NCI-H187 (cell line): ENCODE measurements around the gene APBB3.
A peak's percentile ranks its signal among the peaks of the same experiment; 100 is the strongest.
"Not testable (repeated sequence)": the region's sequence is repeated elsewhere in the genome, so short reads cannot be mapped to it uniquely, and the experiment has no call there.

ENCODE experiments used
- DNase-seq, 2 experiments: peaks; one replicate each; lab custom pipeline; 2025; lab: John Stamatoyannopoulos, UW

The APBB3 gene, protein sequence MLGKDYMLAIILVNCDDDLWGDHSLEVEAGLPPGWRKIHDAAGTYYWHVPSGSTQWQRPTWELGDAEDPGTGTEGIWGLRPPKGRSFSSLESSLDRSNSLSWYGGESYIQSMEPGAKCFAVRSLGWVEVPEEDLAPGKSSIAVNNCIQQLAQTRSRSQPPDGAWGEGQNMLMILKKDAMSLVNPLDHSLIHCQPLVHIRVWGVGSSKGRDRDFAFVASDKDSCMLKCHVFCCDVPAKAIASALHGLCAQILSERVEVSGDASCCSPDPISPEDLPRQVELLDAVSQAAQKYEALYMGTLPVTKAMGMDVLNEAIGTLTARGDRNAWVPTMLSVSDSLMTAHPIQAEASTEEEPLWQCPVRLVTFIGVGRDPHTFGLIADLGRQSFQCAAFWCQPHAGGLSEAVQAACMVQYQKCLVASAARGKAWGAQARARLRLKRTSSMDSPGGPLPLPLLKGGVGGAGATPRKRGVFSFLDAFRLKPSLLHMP

DNA sequence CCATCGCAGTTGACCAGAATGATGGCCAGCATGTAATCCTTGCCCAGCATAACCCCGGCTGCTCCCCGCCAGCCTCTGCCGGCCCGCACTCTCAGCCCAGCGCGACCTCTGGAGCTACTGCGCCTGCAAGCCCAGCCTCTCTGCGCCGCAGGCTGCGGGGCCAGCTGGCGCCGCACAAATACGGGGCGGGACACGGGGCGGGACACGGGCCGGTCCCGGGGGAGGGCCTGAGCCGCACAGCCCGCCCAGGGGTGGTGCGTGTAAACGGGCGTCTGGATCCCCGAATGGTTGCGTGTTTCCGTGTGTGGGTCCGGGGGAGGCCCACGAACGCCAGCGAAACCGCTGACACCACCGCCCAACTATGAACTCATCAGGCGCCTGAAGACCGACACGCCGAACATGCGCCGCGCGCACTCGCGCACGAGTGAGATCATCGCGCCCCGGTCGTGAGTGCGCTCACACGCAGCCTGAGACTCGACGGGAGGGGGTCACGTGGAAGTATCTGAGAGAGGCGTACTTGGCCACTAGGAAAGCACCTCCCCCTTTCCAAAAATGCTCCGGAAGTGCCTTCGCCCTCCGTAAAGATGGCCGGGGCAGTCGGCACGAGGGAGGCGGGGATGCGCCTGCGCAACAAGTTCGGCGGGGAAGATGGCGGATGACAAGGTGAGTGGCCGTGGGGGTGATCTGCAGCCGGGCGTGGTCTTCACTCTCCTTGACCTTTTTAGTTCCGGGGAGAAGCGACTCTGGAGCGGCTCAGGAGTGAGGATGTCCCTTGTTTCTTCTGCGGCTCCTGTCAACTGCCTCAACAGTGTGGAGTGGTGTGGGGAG lies at the start of gene APBB3, which contains the start of gene SLC35A4:
Gene APBB3 (minus strand): TSS at position 403 of the 828 bp plus-strand sequence. CDS start 353 bp downstream, at position 50.
Gene SLC35A4 (plus strand): TSS at position 633 of the 828 bp plus-strand sequence. CDS start 2,342 bp downstream, outside the sequence.
- peak; percentile 84 to 89 for DNase-seq

GRCh38 chr5:140611020-140611521 lies 46.7 kb upstream of the APBB3 start:
- DNase-seq, result no peak

DNA sequence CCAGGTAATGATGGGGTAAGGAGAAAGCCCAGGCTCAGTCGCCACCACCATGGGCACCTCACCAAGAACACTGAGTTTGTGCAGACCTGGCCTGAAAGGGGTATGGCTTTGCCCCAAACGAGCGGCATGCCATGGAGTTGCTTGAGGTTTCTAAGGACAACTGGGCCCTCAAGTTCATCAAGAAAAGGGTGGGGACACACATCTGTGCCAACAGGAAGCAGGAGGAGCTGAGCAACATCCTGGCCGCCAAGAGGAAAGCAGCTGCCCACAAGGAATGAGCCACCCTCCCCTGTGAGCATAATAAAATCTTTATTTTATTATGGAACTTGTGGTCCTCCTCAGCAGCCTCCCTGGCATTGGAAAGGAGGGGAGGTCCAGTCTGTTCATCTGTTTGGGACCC lies 44.7 kb upstream of the APBB3 start:
- no peak for DNase-seq

- DNase-seq, result no peak
These were observed 44.3 kb upstream of the APBB3 start for GRCh38 chr5:140608722-140609121.

- DNase-seq, result no peak
These were observed 42.6 kb upstream of the APBB3 start for GRCh38 chr5:140607031-140607430.

- DNase-seq, result no peak
These were observed 41.5 kb upstream of the APBB3 start for GRCh38 chr5:140605879-140606278.

GRCh38 chr5:140603734-140604133 lies 39.3 kb upstream of the APBB3 start:
- DNase-seq, result no peak

DNA sequence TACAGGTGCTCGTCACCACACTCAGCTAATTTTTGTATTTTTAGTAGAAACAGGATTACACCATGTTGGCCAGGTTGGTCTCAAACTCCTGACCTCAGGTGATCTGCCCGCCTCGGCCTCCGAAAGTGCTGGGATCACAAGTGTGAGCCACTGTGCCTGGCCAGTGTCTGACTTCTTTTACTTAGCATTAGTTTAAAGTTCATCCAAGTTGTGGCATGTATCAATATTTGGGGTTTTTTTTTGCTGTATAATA lies 39.0 kb upstream of the APBB3 start:
- not testable (repeated sequence) for DNase-seq

DNA sequence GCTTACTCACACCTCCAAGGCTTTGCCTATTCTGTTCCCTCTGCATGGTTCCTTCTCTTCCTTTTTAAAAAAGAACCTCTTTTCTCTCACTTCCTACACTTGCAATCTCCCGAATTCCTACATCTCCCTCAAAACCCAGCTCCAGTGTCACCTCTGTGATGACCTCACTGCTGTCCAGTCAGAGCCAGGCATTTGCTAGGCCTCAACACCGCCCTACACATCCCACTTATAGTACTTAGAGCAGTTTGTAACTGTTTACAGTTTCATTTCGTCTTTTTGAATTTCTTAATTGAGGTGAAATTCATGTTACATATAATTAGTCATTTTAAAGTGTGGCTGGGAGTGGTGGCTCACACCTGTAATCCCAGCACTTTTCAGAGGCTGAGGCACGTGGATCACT lies 37.7 kb upstream of the APBB3 start:
- DNase-seq, result no peak

DNA sequence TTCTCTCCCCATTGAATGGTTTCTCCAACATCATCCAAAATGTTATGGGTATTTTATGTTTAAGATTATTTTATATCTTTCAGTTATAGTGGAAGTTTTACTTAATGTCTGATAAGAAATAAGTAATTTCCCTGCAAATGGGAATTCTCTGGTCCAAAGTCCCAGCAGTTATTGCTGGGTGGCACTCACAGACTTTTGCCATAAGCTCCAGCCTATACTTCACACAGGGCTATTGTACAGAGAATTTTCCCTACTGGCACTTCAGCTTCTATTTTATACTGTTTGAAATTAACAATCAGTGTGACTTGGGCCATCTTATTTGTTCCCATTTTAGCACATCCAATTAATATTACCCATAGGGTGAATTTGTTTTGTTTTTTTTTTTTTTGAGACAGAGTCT lies 35.7 kb upstream of the APBB3 start:
- DNase-seq, result no peak

DNA sequence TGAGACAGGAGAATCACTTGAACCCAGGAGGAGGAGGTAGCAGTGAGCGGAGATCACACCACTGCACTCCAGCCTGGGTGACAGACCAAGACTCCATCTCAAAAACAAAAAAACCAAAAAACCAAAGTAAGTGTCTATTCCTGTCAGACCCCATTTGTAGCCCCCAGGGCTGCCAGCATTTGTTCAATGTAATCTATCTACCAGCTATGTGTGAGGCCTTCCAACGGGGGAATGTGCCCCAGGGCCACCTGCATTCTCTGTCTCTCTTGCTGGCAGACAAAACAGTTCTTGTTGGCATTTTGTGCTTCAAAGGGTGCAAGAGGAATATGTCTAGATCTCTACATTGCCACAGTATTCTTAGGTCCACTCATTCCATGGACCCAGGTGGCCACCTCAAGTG lies 34.4 kb upstream of the APBB3 start:
- DNase-seq, result no peak

GRCh38 chr5:140596321-140596741 lies 31.9 kb upstream of the APBB3 start:
- DNase-seq, result no peak

DNA sequence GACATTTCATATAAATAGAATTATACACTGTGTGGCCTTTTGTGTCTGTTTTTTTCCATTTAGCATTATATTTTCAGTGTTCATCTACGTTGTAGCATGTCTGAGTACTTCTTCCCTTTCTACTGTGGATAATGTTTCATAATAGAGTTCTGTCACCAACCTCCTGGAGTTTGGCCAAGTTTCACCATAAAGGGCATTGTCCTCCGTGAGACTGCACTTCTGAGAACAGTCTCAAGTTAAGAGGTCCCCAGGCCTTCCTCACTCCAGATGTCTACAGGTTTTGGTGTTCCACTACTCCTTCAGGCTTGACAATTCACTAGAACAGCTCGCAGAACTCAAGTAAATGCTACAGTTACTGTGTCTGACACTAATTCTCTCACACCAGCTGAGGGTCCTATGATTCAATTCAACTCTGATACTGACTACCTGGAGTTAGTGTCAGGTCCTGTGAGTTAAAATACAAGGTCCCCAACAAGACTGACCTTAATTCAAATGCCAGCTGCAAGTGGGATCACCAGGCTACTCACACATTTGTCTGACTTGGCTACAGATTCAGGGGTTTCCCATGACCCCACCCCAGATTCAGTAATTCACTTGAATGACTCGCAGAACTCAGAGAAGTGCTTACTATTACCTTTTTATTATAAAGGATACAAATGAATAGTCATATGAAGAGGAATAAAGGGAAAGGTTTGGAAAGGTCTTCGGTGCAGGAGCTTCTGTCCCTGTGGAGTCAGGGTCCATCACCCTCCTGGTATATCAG lies 31.3 kb upstream of the APBB3 start:
- no peak for DNase-seq

GRCh38 chr5:140594169-140594568 lies 29.8 kb upstream of the APBB3 start:
- no peak for DNase-seq

DNA sequence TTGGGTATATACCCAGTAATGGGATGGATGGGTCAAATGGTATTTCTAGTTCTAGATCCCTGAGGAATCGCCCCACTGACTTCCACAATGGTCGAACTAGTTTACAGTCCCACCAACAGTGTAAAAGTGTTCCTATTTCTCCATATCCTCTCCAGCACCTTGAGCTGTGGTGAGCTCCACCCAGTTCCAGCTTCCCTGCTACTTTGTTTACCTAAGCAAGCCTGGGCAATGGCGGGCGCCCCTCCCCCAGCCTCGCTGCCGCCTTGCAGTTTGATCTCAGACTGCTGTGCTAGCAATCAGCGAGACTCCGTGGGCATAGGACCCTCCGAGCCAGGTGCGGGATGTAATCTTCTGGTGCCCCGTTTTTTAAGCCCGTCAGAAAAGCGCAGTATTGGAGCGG lies 28.7 kb upstream of the APBB3 start:
- DNase-seq, result not testable (repeated sequence)

- DNase-seq, result no peak
These were observed 27.5 kb upstream of the APBB3 start for GRCh38 chr5:140591747-140592372.

- DNase-seq, result no peak
These were observed 26.5 kb upstream of the APBB3 start for GRCh38 chr5:140590861-140591260.

GRCh38 chr5:140588311-140589070 lies 24.1 kb upstream of the APBB3 start:
- DNase-seq, result no peak

DNA sequence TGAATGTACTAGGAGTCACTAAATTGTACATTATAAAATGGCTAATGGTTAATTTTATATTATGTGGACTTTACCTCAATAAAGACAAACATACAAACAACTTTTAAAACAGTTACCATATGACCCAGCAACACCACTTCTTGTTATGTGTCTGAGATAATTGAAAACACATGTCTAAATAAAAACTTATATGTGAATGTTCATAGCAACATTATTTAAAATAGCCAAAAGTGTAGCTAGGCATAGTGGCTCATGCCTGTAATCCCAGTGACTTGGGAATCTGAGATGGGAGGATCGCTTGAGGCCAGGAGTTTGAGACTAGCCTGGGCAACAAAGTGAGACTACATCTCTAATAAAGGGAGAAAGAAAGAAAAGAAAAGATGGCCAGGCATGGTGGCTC lies 23.1 kb upstream of the APBB3 start:
- DNase-seq, result no peak

DNA sequence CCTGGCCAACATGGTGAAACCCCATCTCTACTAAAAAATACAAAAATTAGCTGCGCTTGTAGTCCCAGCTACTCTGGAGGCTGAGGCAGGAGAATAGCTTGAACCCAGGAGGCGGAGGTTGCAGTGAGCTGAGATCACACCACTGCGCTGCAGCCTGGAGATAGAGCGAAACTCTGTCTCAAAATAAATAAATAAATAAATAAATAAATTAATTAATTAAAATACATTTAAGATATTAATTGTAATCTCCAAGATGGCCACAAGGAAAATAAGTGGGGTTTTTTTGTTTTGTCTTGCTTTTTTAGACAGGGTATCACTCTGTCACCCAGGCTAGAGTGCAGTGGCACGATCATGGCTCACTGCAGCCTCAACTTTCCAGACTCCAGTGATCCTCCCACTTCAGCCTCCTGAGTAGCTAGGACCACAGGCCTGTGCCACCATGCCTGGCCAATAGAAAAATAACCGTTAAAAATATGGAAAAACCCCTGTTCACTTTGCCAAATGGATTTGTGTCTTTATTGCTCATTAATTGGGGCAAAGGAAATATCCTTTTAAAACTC lies 14.9 kb upstream of the APBB3 start:
- DNase-seq, result not testable (repeated sequence)
